Neural progenitor cell (in vitro differentiated cells): ENCODE results near the gene GMIP. TPM values are rescaled to one million over a fixed set of nuclear protein-coding genes. Genes with fewer than 3 reads are reported as not detected.
"Not testable (repeated sequence)": the region's sequence is repeated elsewhere in the genome, so short reads cannot be mapped to it uniquely, and the experiment has no call there.

ENCODE experiments used
- DNase-seq: peaks from one replicate; pipeline ENCODE4 v3.0.0-alpha.2; 2016; ENCODE audit warnings: low spot score
- H2AFZ ChIP-seq: fragments of 200-600 bp; sonication (generic); replicated peaks from 2 replicates; pipeline ENCODE4 v1.6.1; 2016; ENCODE audit warnings: antibody characterized with exemption
- H3F3A ChIP-seq: fragments of 200-600 bp; sonication (generic); 2 replicates; pipeline ENCODE4 v1.6.1; 2016; ENCODE audit warnings: antibody characterized with exemption, low read depth
- H3K27ac ChIP-seq: fragments of 200-600 bp; sonication (generic); 2 replicates; pipeline ENCODE4 v1.5.1; 2016; ENCODE audit warnings: mild to moderate bottlenecking
- H3K27me3 ChIP-seq: fragments of 200-600 bp; sonication (generic); 2 replicates; pipeline ENCODE4 v1.6.1; 2016; ENCODE audit warnings: mild to moderate bottlenecking, moderate library complexity
- H3K36me3 ChIP-seq: fragments of 200-600 bp; sonication (generic); 2 replicates; pipeline ENCODE4 v1.5.1; 2016
- H3K4me1 ChIP-seq: fragments of 200-600 bp; sonication (generic); 2 replicates; pipeline ENCODE4 v1.6.1; 2016; ENCODE audit warnings: mixed run types
- H3K4me2 ChIP-seq: fragments of 200-600 bp; sonication (generic); 2 replicates; pipeline ENCODE4 v1.6.1; 2016
- H3K4me3 ChIP-seq: fragments of 200-600 bp; sonication (generic); 2 replicates; pipeline ENCODE4 v1.5.1; 2016
- H3K79me2 ChIP-seq: fragments of 200-600 bp; sonication (generic); 2 replicates; pipeline ENCODE4 v1.6.1; 2016; ENCODE audit warnings: low read depth
- H3K9ac ChIP-seq: fragments of 200-600 bp; sonication (generic); 2 replicates; pipeline ENCODE4 v1.6.1; 2016
- H3K9me3 ChIP-seq: fragments of 200-600 bp; sonication (generic); 2 replicates; pipeline ENCODE4 v1.5.1; 2016; ENCODE audit warnings: low read depth
- H4K20me1 ChIP-seq: fragments of 200-600 bp; sonication (generic); 2 replicates; pipeline ENCODE4 v1.6.1; 2016; ENCODE audit warnings: low read depth
- H3K27ac Mint-ChIP-seq: 3 replicates; pipeline ENCODE4 v1.8.0; 2021; ENCODE audit warnings: mixed read lengths
- H3K27me3 Mint-ChIP-seq: 2 replicates; pipeline ENCODE4 v1.8.0; 2022; ENCODE audit warnings: low read depth, mild to moderate bottlenecking, inconsistent platforms, moderate library complexity, mixed read lengths; ENCODE audit not compliant: insufficient read depth
- H3K36me3 Mint-ChIP-seq: 3 replicates; pipeline ENCODE4 v1.8.0; 2021; ENCODE audit warnings: mixed read lengths
- H3K4me1 Mint-ChIP-seq: 3 replicates; pipeline ENCODE4 v1.8.0; 2021; ENCODE audit warnings: mixed read lengths
- H3K4me3 Mint-ChIP-seq: 3 replicates; pipeline ENCODE4 v1.8.0; 2021; ENCODE audit warnings: mild to moderate bottlenecking, moderate library complexity, mixed read lengths
- H3K9me3 Mint-ChIP-seq: 3 replicates; pipeline ENCODE4 v1.8.0; 2020; ENCODE audit warnings: mixed read lengths
- CTCF ChIP-seq: fragments of 200-600 bp; sonication (generic); IDR thresholded peaks from 2 replicates; pipeline ENCODE4 v1.5.1; 2017; ENCODE audit warnings: antibody characterized with exemption, mild to moderate bottlenecking
- EZH2 ChIP-seq: fragments of 200-600 bp; sonication (generic); IDR thresholded peaks from 2 replicates; pipeline ENCODE4 v1.6.1; 2017; ENCODE audit warnings: antibody characterized with exemption, mild to moderate bottlenecking, moderate library complexity
- EZH2phosphoT487 ChIP-seq: fragments of 200-600 bp; sonication (generic); IDR thresholded peaks from 2 replicates; pipeline ENCODE4 v1.6.1; 2017; ENCODE audit warnings: antibody characterized with exemption
- total RNA-seq: library from RNA; depleted of rRNA; stranded (reverse); fragments of >200 nt; gene quantifications from 2 replicates; pipeline ENCODE4 v1.2.3, GENCODE V29; 2015; ENCODE audit warnings: low replicate concordance

The GMIP gene
- total RNA-seq, 1 donor from 2014 or later, result 6.4 TPM

GRCh38 chr19:19613506-19613905 is 30.0 kb downstream of the GMIP start:
- H3K27me3 ChIP-seq, result peaks cover 11% of the 10 kb centered on the region
- Mint-ChIP-seq H3K9me3 (no peaks in the 10 kb centered on the region), H3K27ac (peak overlapping the region; percentile 65), H3K4me3 (peak overlapping the region; percentile 14), H3K4me1 (peaks cover 35% of the 10 kb centered on the region), H3K36me3 (peaks cover 7% of the 10 kb centered on the region), H3K27me3 (peaks cover 9% of the 10 kb centered on the region)
- H3K9ac ChIP-seq, result no peak overlapping the region
- no peaks in the 10 kb centered on the region for H4K20me1 ChIP-seq
- H2AFZ ChIP-seq, result no peak overlapping the region
- H3K4me2 ChIP-seq, result no peak overlapping the region
- H3K27ac ChIP-seq, result no peak overlapping the region
- H3K9me3 ChIP-seq, result no peaks in the 10 kb centered on the region
- H3K79me2 ChIP-seq, result no peaks in the 10 kb centered on the region
- DNase-seq, result no peak
- peaks cover 5% of the 10 kb centered on the region for H3K4me1 ChIP-seq
- H3K4me3 ChIP-seq, result no peak overlapping the region
- H3F3A ChIP-seq, result peaks cover 4% of the 10 kb centered on the region
- TF ChIP-seq EZH2phosphoT487 (no peak), EZH2 (no peak), CTCF (no peak)
- H3K36me3 ChIP-seq, result no peaks in the 10 kb centered on the region

GRCh38 chr19:19610376-19611202 is 32.9 kb downstream of the GMIP start:
- no peaks in the 10 kb centered on the region for H3K27me3 ChIP-seq
- H3K36me3 Mint-ChIP-seq, result peaks cover 6% of the 10 kb centered on the region
- no peaks in the 10 kb centered on the region for H3F3A ChIP-seq
- H4K20me1 ChIP-seq, result no peaks in the 10 kb centered on the region
- no peak overlapping the region for H3K27ac Mint-ChIP-seq
- H2AFZ ChIP-seq, result no peak overlapping the region
- peaks cover 19% of the 10 kb centered on the region for H3K4me1 Mint-ChIP-seq
- H3K4me1 ChIP-seq, result peaks cover 5% of the 10 kb centered on the region
- H3K4me3 ChIP-seq, result no peak overlapping the region
- no peaks in the 10 kb centered on the region for H3K9me3 ChIP-seq
- H3K4me2 ChIP-seq, result no peak overlapping the region
- H3K36me3 ChIP-seq, result no peaks in the 10 kb centered on the region
- DNase-seq, result no peak
- H3K4me3 Mint-ChIP-seq, result no peak overlapping the region
- TF ChIP-seq EZH2, result no peak
- TF ChIP-seq CTCF, result no peak
- no peak for TF ChIP-seq EZH2phosphoT487
- peak overlapping the region; percentile 8 for H3K9ac ChIP-seq
- no peaks in the 10 kb centered on the region for H3K9me3 Mint-ChIP-seq
- H3K79me2 ChIP-seq, result no peaks in the 10 kb centered on the region
- H3K27me3 Mint-ChIP-seq, result peaks cover 3% of the 10 kb centered on the region
- H3K27ac ChIP-seq, result no peak overlapping the region

GRCh38 chr19:19606686-19607085 is 36.8 kb downstream of the GMIP start:
- not testable (repeated sequence) for H3K9me3 ChIP-seq, DNase-seq, H3K27ac ChIP-seq, H3K4me3 Mint-ChIP-seq, H3K9me3 Mint-ChIP-seq, H3K36me3 Mint-ChIP-seq, H2AFZ ChIP-seq, H3K4me3 ChIP-seq, H3K36me3 ChIP-seq, H3K79me2 ChIP-seq, H3K27ac Mint-ChIP-seq, H4K20me1 ChIP-seq, H3K4me2 ChIP-seq, H3F3A ChIP-seq, H3K4me1 Mint-ChIP-seq, H3K9ac ChIP-seq, H3K27me3 ChIP-seq, H3K27me3 Mint-ChIP-seq
- peaks cover 10% of the 10 kb centered on the region for H3K4me1 ChIP-seq

- peaks cover 3% of the 10 kb centered on the region for H3K27me3 Mint-ChIP-seq
- H3K27ac Mint-ChIP-seq, result peak overlapping the region; percentile 74
- peaks cover 9% of the 10 kb centered on the region for H3K4me1 Mint-ChIP-seq
- H3K4me3 ChIP-seq, result no peak overlapping the region
- H3K4me3 Mint-ChIP-seq, result no peak overlapping the region
- H3K4me1 ChIP-seq, result peaks cover 10% of the 10 kb centered on the region
- H4K20me1 ChIP-seq, result no peaks in the 10 kb centered on the region
- no peak overlapping the region for H3K27ac ChIP-seq
- no peak overlapping the region for H3K4me2 ChIP-seq
- H3K9me3 ChIP-seq, result no peaks in the 10 kb centered on the region
- H3K9me3 Mint-ChIP-seq, result no peaks in the 10 kb centered on the region
- H2AFZ ChIP-seq, result no peak overlapping the region
- H3K36me3 ChIP-seq, result no peaks in the 10 kb centered on the region
- H3F3A ChIP-seq, result no peaks in the 10 kb centered on the region
- TF ChIP-seq EZH2phosphoT487 (no peak), CTCF (no peak)
- H3K9ac ChIP-seq, result no peak overlapping the region
- DNase-seq, result no peak
- peaks cover 8% of the 10 kb centered on the region for H3K36me3 Mint-ChIP-seq
- H3K79me2 ChIP-seq, result no peaks in the 10 kb centered on the region
- H3K27me3 ChIP-seq, result no peaks in the 10 kb centered on the region
Observed at GRCh38 chr19:19606021-19606420, 37.4 kb downstream of the GMIP start.
